HepG2 (cell line): ENCODE data around the gene PSENEN. TPM values are rescaled to one million over a fixed set of nuclear protein-coding genes. Genes with fewer than 3 reads are reported as not detected.

Experiments used
- ATAC-seq: fragments of 200-7000 bp; cut with Tn5 transposase; 3 replicates; pipeline ENCODE4 v1.9.1; 2020; ENCODE audit warnings: mild to moderate bottlenecking, moderate library complexity
- BruUV-seq: library from RNA; stranded (reverse); fragments of 400-500 nt; replicated peaks from 2 replicates; lab custom pipeline; 2021; lab: Mats Ljungman, UMichigan
- CTCF ChIA-PET: fragments of 300-600 bp; formaldehyde crosslinking; extraction: SDS; loops from one replicate; lab custom pipeline; 2021; ENCODE audit warnings: low total read pairs, inconsistent platforms, low intra/inter-chr PET ratio; lab: Yijun Ruan, JAX
- POLR2A ChIA-PET: fragments of 350-600 bp; sonication (Branson Sonifier 250); formaldehyde crosslinking; loops from one replicate; lab custom pipeline; 2020; ENCODE audit warnings: antibody characterized with exemption, inconsistent platforms; lab: Yijun Ruan, JAX
- DNase-seq: peaks from one replicate; pipeline ENCODE4 v3.0.0-alpha.2; 2015; ENCODE audit warnings: low spot score
- FAIRE-seq: peaks from 3 replicates; lab custom pipeline; 2011; peaks lifted over from hg19 to GRCh38; lab: Jason Lieb, UNC
- H2AFZ ChIP-seq: one replicate; pipeline ENCODE4 v1.6.1; 2011; ENCODE audit warnings: low read length, inconsistent platforms
- H3K27ac ChIP-seq: fragments of 300-600 bp; 3 replicates; pipeline ENCODE4 v1.8.0; 2011; ENCODE audit warnings: mixed run types, mild to moderate bottlenecking, mixed read lengths, low read length, inconsistent platforms; ENCODE audit not compliant: insufficient read depth; ENCODE audit errors: extremely low read length
- H3K27me3 ChIP-seq, 2 experiments: fragments of 200-600 bp in 1 of 2; 2 replicates in 1 of 2; 3 replicates in 1 of 2; pipeline versions ENCODE4 v1.6.0 to v1.8.0; 2011; ENCODE audit warnings: low read length in 2 of 2, mild to moderate bottlenecking in 2 of 2, moderate library complexity in 2 of 2, inconsistent platforms in 1 of 2; ENCODE audit not compliant: insufficient read depth in 2 of 2, control insufficient read depth in 1 of 2
- H3K36me3 ChIP-seq, 2 experiments: fragments of 200-600 bp in 1 of 2; replicated peaks in 1 of 2; 2 replicates in 1 of 2; 3 replicates in 1 of 2; pipeline versions ENCODE4 v1.5.1 to v1.8.0; 2011; ENCODE audit warnings: low read length in 2 of 2, inconsistent platforms in 1 of 2; ENCODE audit not compliant: insufficient read depth in 2 of 2, control insufficient read depth in 1 of 2
- H3K4me1 ChIP-seq: 2 replicates; pipeline ENCODE4 v1.5.1; 2012; ENCODE audit warnings: low read length, inconsistent platforms; ENCODE audit not compliant: insufficient read depth
- H3K4me2 ChIP-seq: 2 replicates; pipeline ENCODE4 v1.6.0; 2011; ENCODE audit warnings: low read depth, low read length, inconsistent platforms
- H3K4me3 ChIP-seq, 3 experiments: fragments of 200-600 bp in 1 of 3; sonication (generic), shearing (Covaris generic) in 1 of 3; replicated peaks in 1 of 3; 2 replicates each; pipeline ENCODE4 v1.5.1; 2011 to 2016; ENCODE audit warnings: low read length in 3 of 3, inconsistent platforms in 2 of 3, low read depth in 2 of 3, mild to moderate bottlenecking in 2 of 3, control low read depth in 1 of 3, mixed read lengths in 1 of 3; ENCODE audit not compliant: insufficient read depth in 1 of 3
- H3K79me2 ChIP-seq: one replicate; pipeline ENCODE4 v1.6.1; 2011; ENCODE audit warnings: low read length, inconsistent platforms; ENCODE audit not compliant: insufficient read depth
- H3K9ac ChIP-seq: 2 replicates; pipeline ENCODE4 v1.6.0; 2011; ENCODE audit warnings: mild to moderate bottlenecking, low read depth, low read length, inconsistent platforms; ENCODE audit not compliant: insufficient read depth
- H3K9me3 ChIP-seq: 2 replicates; pipeline ENCODE4 v1.5.1; 2012; ENCODE audit warnings: mild to moderate bottlenecking, low read length
- H4K20me1 ChIP-seq: 2 replicates; pipeline ENCODE4 v1.6.0; 2011; ENCODE audit warnings: inconsistent platforms, mild to moderate bottlenecking, low read length, moderate library complexity; ENCODE audit not compliant: insufficient read depth
- FOXA3 ChIP-seq: IDR thresholded peaks from 2 replicates; pipeline ENCODE4 v1.6.1; 2016; ENCODE audit warnings: missing genetic modification reagents, missing compliant biosample characterization
- GABPA ChIP-seq, 2 experiments: IDR thresholded peaks; 2 replicates each; pipeline ENCODE4 v1.6.1; 2011 to 2016; ENCODE audit warnings: low read depth in 2 of 2, low read length in 1 of 2, missing biosample characterization in 1 of 2, missing genetic modification characterization in 1 of 2
- HNF4G ChIP-seq, 2 experiments: sonication (generic) in 1 of 2; formaldehyde crosslinking in 1 of 2; IDR thresholded peaks; 2 replicates each; pipeline versions ENCODE4 v1.4.0 to v1.6.1; 2011 to 2020; ENCODE audit warnings: borderline replicate concordance in 2 of 2, low read depth in 2 of 2, mild to moderate bottlenecking in 2 of 2, low read length in 1 of 2, missing genetic modification reagents in 1 of 2, moderate library complexity in 1 of 2
- HOXD1 ChIP-seq: sonication (generic); formaldehyde crosslinking; IDR thresholded peaks from 2 replicates; pipeline ENCODE4 v1.5.0; 2020; ENCODE audit warnings: missing genetic modification reagents
- ISX ChIP-seq: sonication (generic); formaldehyde crosslinking; conservative IDR thresholded peaks from 2 replicates; pipeline ENCODE4 v1.5.0; 2020; ENCODE audit warnings: missing genetic modification reagents
- KLF11 ChIP-seq: IDR thresholded peaks from 2 replicates; pipeline ENCODE4 v1.6.1; 2016; ENCODE audit warnings: missing compliant biosample characterization
- MAF1 ChIP-seq: sonication (generic); formaldehyde crosslinking; IDR thresholded peaks from 2 replicates; pipeline ENCODE4 v1.5.0; 2020; ENCODE audit warnings: missing genetic modification reagents, borderline replicate concordance
- RFXANK ChIP-seq: IDR thresholded peaks from 2 replicates; pipeline ENCODE4 v1.6.1; 2016
- STAG1 ChIP-seq: sonication (generic); formaldehyde crosslinking; IDR thresholded peaks from 2 replicates; pipeline ENCODE4 v1.4.0; 2020; ENCODE audit warnings: missing genetic modification reagents
- ZFP62 ChIP-seq: sonication (generic); formaldehyde crosslinking; IDR thresholded peaks from 2 replicates; pipeline ENCODE4 v1.4.0; 2020; ENCODE audit warnings: missing genetic modification reagents
- ZHX1 ChIP-seq: sonication (generic); formaldehyde crosslinking; IDR thresholded peaks from 2 replicates; pipeline ENCODE4 v1.8.1; 2022; ENCODE audit warnings: low read depth, mild to moderate bottlenecking, missing genetic modification reagents
- ZNF12 ChIP-seq: sonication (generic); formaldehyde crosslinking; IDR thresholded peaks from 2 replicates; pipeline ENCODE4 v1.5.0; 2020; ENCODE audit warnings: missing genetic modification reagents
- ZNF746 ChIP-seq: sonication (generic); formaldehyde crosslinking; IDR thresholded peaks from 2 replicates; pipeline ENCODE4 v1.8.0; 2022; ENCODE audit warnings: mild to moderate bottlenecking, missing genetic modification reagents
- ZNF772 ChIP-seq: sonication (generic); formaldehyde crosslinking; IDR thresholded peaks from 2 replicates; pipeline ENCODE4 v1.5.0; 2020; ENCODE audit warnings: mild to moderate bottlenecking, missing genetic modification reagents
- ZSCAN31 ChIP-seq: sonication (generic); formaldehyde crosslinking; IDR thresholded peaks from 2 replicates; pipeline ENCODE4 v1.5.0; 2020; ENCODE audit warnings: low read depth, mild to moderate bottlenecking, missing genetic modification reagents
- WGBS: methylation state at CpG from one replicate; pipeline ENCODE4 v1.1.6; 2017; ENCODE audit warnings: low lambda C conversion rate; 5-methylcytosine and 5-hydroxymethylcytosine counted together
- in situ Hi-C: cut with HindIII; loops from 2 replicates; pipeline ENCODE4 v1.10.0; 2017; ENCODE audit warnings: low pct_unique_long_range_greater_than_20kb; ENCODE audit not compliant: extremely low pct_ligation_motif_present
- intact Hi-C: fragments of 100-400 bp; cut with micrococcal nuclease; formaldehyde crosslinking; loops from one replicate; pipeline ENCODE4 v1.10.0; 2022; ENCODE audit not compliant: unreplicated experiment
- polyA plus RNA-seq, 8 experiments: library from polyadenylated mRNA; depleted of rRNA in 3 of 8; stranded (reverse) in 7 of 8; unstranded in 1 of 8; fragments of >200 nt; fragmentation: Illumina TruSeq in 4 of 8; extraction: Trizol in 4 of 8; gene quantifications; 2 replicates each; pipeline versions ENCODE4 v1.2.1 to v1.2.3, GENCODE V29; 2011 to 2016; ENCODE audit warnings: low read depth in 4 of 8, missing spikeins in 1 of 8, mixed read lengths in 1 of 8; ENCODE audit not compliant: insufficient read depth in 1 of 8
- total RNA-seq, 5 experiments: library from RNA; depleted of rRNA; stranded (reverse); fragments of >200 nt; fragmentation: Illumina TruSeq; extraction: Trizol; gene quantifications; 2 replicates each; pipeline ENCODE4 v1.2.3, GENCODE V29; 2016; ENCODE audit warnings: low read depth in 1 of 5
- TF ChIP-seq, protein P1 (sequence below): sonication (generic); formaldehyde crosslinking; IDR thresholded peaks from 2 replicates; pipeline ENCODE4 v1.5.1; 2020; ENCODE audit warnings: mild to moderate bottlenecking, moderate library complexity, missing genetic modification reagents
- TF ChIP-seq, protein P2 (sequence below): sonication (generic); formaldehyde crosslinking; IDR thresholded peaks from 2 replicates; pipeline ENCODE4 v1.4.0; 2020; ENCODE audit warnings: missing genetic modification reagents

PSENEN gene
- total and polyA plus RNA-seq, 2 of the 13 experiments (the other 11 are each of a cell fraction or from before 2014, with no cell fraction given), result 16.9 to 34.2 TPM

DNA sequence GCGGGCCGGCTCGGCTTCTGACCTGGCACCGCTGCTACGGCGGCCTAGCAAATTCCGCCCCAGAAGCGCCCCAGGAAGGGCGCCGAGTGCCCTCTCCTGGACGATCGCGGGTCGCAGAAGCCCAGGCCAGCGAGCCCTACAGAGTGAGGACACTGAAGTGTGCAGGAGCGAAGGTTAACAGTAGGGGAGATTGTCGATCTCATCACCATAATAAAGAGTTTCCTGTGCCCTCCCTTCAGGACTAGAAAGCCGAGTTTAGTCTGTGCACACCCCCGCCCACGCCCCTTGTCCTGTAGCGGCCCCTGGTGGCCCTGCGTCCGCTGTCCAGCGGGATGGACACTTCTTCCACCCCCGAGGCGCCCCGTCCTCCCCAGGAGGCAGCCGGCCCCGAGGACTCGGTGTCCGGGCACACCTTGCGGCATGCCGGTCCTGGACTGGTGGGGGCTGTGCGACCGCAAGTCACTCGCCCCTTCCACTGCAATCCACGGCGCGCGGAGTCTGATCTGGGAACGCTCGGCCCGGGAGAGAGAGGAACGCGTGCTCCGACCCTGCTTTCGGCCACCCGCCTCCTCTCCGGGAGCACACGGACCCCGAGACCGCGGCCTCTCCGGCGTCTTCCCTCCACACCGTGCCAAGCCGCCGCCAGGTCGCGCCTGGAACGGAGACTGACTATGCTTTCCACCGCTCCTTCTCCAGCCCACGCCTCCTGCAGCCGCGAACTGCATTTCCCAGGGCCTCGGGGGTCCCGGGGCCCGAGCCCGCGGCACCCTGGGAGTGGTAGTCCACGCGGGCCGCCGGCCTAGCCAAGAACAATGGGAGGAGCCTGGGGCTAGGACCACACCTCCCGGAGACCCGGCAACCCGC is 28.4 kb upstream of the PSENEN start:
- CTCF ChIA-PET, result interaction anchor here (0.5 to 7.0 kb wide), 7 partner anchors 15 to 215 kb away, joined by 3 to 201 read pairs (median 7); no protein-coding TSS in a partner anchor
- peaks cover 34% of the 10 kb centered on the region for H3K4me1 ChIP-seq
- H3K9ac ChIP-seq, result peak overlapping the region; percentile 81
- WGBS, result under 1% methylated on average over 19 of the region's 77 CpGs
- in situ Hi-C loops, result loop anchor here (5.0 kb wide), 1 partner anchor 170 kb away; the partner anchor contains the start of gene TMEM147
- H3K79me2 ChIP-seq, result peaks cover 21% of the 10 kb centered on the region
- H3K9me3 ChIP-seq, result no peaks in the 10 kb centered on the region
- H3K4me3 ChIP-seq, result peak overlapping the region; percentile 69 to 91 (median 81)
- peaks cover 8% of the 10 kb centered on the region for H4K20me1 ChIP-seq
- peak overlapping the region; percentile 12 for H2AFZ ChIP-seq
- H3K36me3 ChIP-seq, result peaks cover 4 to 15% of the 10 kb centered on the region in 2 experiments
- ATAC-seq (peak; percentile 82), DNase-seq (peak; percentile 93), FAIRE-seq (peak; percentile 87)
- H3K27me3 ChIP-seq, result no peaks in the 10 kb centered on the region
- intact Hi-C loops, result loop anchor here (1.0 kb wide), 2 partner anchors 23 to 168 kb away; no protein-coding TSS in a partner anchor
- H3K4me2 ChIP-seq, result peak overlapping the region; percentile 96
- TSS peak; percentile 41 for BruUV-seq
- peak overlapping the region; percentile 78 for H3K27ac ChIP-seq
- POLR2A ChIA-PET, result no interaction called here
- TF ChIP-seq STAG1, result peak; percentile 89
- 0 out of 2 replicates have a peak, but pooled peaks have one; percentile 73 for TF ChIP-seq MAF1 (CRISPR knock-in tag)
- TF ChIP-seq ISX (CRISPR knock-in tag), result 0 out of 2 replicates have a peak, but pooled peaks have one; percentile 22
- 0 out of 2 replicates have a peak, but pooled peaks have one; percentile 13 for TF ChIP-seq HNF4G (IDR thresholded peaks at IDR 0.05; ENCODE audit: borderline replicate concordance, low read depth, low read length)
- TF ChIP-seq HNF4G (CRISPR knock-in tag; IDR thresholded peaks at IDR 0.05; ENCODE audit: borderline replicate concordance, low read depth), result no peak
- 0 out of 2 replicates have a peak, but pooled peaks have one; percentile 21 for TF ChIP-seq ZNF746 (CRISPR knock-in tag)
- no peak for TF ChIP-seq RFXANK (CRISPR knock-in tag)
- no peak for TF ChIP-seq KLF11 (CRISPR knock-in tag)
- peak; percentile 69; the same call in 1 of the 2 replicates for TF ChIP-seq ZSCAN31 (CRISPR knock-in tag)
- no peak for TF ChIP-seq ZHX1 (CRISPR knock-in tag)
- TF ChIP-seq FOXA3 (CRISPR knock-in tag), result no peak
- peak; percentile 61; the same call in 1 of the 2 replicates for TF ChIP-seq GABPA (IDR thresholded peaks at IDR 0.05; ENCODE audit: low read depth, low read length)
- peak; percentile 88 for TF ChIP-seq GABPA (CRISPR knock-in tag; IDR thresholded peaks at IDR 0.05; ENCODE audit: low read depth)
- peak; percentile 14; the same call in 1 of the 2 replicates for TF ChIP-seq ZNF12 (CRISPR knock-in tag)
- TF ChIP-seq ZFP62 (CRISPR knock-in tag), result 0 out of 2 replicates have a peak, but pooled peaks have one; percentile 78
- peak; percentile 56 for TF ChIP-seq HOXD1 (CRISPR knock-in tag)
- peak; percentile 16; the same call in 1 of the 2 replicates for TF ChIP-seq ZNF772
- TF ChIP-seq, protein P1, sequence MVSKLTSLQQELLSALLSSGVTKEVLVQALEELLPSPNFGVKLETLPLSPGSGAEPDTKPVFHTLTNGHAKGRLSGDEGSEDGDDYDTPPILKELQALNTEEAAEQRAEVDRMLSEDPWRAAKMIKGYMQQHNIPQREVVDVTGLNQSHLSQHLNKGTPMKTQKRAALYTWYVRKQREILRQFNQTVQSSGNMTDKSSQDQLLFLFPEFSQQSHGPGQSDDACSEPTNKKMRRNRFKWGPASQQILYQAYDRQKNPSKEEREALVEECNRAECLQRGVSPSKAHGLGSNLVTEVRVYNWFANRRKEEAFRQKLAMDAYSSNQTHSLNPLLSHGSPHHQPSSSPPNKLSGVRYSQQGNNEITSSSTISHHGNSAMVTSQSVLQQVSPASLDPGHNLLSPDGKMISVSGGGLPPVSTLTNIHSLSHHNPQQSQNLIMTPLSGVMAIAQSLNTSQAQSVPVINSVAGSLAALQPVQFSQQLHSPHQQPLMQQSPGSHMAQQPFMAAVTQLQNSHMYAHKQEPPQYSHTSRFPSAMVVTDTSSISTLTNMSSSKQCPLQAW (CRISPR knock-in tag), result 0 out of 2 replicates have a peak, but pooled peaks have one; percentile 6
- TF ChIP-seq, protein P2, sequence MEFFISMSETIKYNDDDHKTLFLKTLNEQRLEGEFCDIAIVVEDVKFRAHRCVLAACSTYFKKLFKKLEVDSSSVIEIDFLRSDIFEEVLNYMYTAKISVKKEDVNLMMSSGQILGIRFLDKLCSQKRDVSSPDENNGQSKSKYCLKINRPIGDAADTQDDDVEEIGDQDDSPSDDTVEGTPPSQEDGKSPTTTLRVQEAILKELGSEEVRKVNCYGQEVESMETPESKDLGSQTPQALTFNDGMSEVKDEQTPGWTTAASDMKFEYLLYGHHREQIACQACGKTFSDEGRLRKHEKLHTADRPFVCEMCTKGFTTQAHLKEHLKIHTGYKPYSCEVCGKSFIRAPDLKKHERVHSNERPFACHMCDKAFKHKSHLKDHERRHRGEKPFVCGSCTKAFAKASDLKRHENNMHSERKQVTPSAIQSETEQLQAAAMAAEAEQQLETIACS (CRISPR knock-in tag), result peak; percentile 52
